Large intestine (tissue), 3 donors: ENCODE results near the gene TACC2. TPM values are rescaled to one million over a fixed set of nuclear protein-coding genes. Genes with fewer than 3 reads are reported as not detected.
"Not testable (repeated sequence)": the region's sequence is repeated elsewhere in the genome, so short reads cannot be mapped to it uniquely, and the experiment has no call there.

Experiments
- DNase-seq, 2 donors: peaks; one replicate each; pipeline versions ENCODE4 v3.0.0 to v3.0.0-alpha.2; 2013
- H3K27ac ChIP-seq: one replicate; pipeline ENCODE4 v1.5.1; 2013; ENCODE audit warnings: low read length
- H3K27me3 ChIP-seq: 2 replicates; pipeline ENCODE4 v1.6.1; 2013; ENCODE audit warnings: low read length; ENCODE audit not compliant: control insufficient read depth, insufficient read depth
- H3K36me3 ChIP-seq: 2 replicates; pipeline ENCODE4 v1.6.1; 2013; ENCODE audit warnings: low read length; ENCODE audit not compliant: control insufficient read depth, insufficient read depth
- H3K4me1 ChIP-seq: one replicate; pipeline ENCODE4 v1.6.1; 2013; ENCODE audit warnings: low read length; ENCODE audit not compliant: control insufficient read depth, insufficient read depth
- H3K4me3 ChIP-seq: one replicate; pipeline ENCODE4 v1.5.1; 2013; ENCODE audit warnings: low read length
- H3K9me3 ChIP-seq: one replicate; pipeline ENCODE4 v1.6.1; 2013; ENCODE audit warnings: mild to moderate bottlenecking, low read depth, low read length, moderate library complexity; ENCODE audit not compliant: control insufficient read depth
- WGBS: methylation state at CpG from one replicate; pipeline ENCODE4 v1.1.5; 2013; ENCODE audit warnings: low lambda C conversion rate; ENCODE audit not compliant: insufficient coverage; 5-methylcytosine and 5-hydroxymethylcytosine counted together
- polyA plus RNA-seq: library from polyadenylated mRNA; unstranded; fragments of 120-200 nt; gene quantifications from one replicate; pipeline ENCODE4 v1.2.1, GENCODE V29; 2013

The TACC2 gene
- polyA plus RNA-seq, 1 donor, result 85.5 TPM

DNA sequence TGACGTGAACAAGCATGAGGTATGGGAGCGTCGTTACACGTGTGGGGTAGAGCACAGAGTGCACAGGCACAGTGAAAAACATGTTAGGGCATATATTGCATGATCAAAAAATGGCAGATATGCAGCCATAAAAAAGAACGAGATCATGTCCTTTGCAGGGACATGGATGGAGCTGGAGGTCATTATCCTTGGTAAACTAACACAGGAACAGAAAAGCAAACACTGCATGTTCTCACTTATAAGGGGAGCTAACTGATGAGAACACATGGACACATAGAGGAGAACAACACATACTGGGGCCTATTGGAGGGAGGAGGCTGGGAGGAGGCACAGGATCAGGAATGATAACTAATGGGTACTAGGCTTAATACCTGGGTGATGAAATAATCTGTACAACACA, 66.3 kb downstream of the TACC2 start:
- 100% methylated on average over 4 of the region's 5 CpGs for WGBS
- H3K27me3 ChIP-seq, result no peaks in the 10 kb centered on the region

GRCh38 chr10:122056431-122057094, 67.6 kb downstream of the TACC2 start:
- Histone ChIP-seq H3K27me3 (no peaks in the 10 kb centered on the region), H3K4me3 (no peak overlapping the region), H3K4me1 (peaks cover 6% of the 10 kb centered on the region), H3K36me3 (peaks cover 8% of the 10 kb centered on the region), H3K27ac (no peak overlapping the region), H3K9me3 (no peaks in the 10 kb centered on the region)
- WGBS, result no CpG with 5 or more reads among the region's 8 CpGs
- peak in 1 of 2 donors; percentile 40 for DNase-seq

More for the DNA sequence above, 66.3 kb downstream of the TACC2 start:
- no peak for DNase-seq
- no peak overlapping the region for H3K4me3 ChIP-seq
- no peak overlapping the region for H3K27ac ChIP-seq
- peaks cover 8% of the 10 kb centered on the region for H3K36me3 ChIP-seq
- H3K4me1 ChIP-seq, result peaks cover 17% of the 10 kb centered on the region
- no peaks in the 10 kb centered on the region for H3K9me3 ChIP-seq

DNA sequence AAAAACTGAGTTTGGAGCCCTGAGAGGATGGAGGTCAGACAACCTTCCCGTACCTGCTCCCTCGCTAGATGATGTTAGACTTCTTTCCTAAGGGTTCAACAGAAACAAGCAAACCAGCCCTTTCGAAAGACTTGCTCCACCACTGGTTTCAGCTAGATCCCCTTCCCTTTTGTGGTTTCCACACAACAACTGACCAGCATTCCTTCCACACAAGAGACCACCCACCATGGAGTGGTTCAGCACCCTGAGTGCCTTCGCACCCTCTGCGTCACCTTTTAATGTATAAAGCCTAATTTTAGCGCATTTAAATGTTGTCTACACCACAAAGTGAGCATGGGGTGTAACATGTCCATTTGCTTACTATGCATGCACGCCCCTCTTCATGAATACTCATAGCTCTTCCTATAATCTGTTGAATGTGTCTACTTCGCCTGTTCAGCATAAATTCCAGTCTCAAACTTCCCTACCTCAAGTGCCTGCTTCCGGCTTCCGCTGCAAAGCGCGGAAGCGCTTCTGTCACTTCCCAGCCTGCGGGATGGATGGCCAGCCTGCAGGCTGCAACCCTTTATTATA, 69.0 kb downstream of the TACC2 start:
- H3K4me3 ChIP-seq, result no peak overlapping the region
- H3K4me1 ChIP-seq, result peaks cover 12% of the 10 kb centered on the region
- no peak overlapping the region for H3K27ac ChIP-seq
- H3K36me3 ChIP-seq, result peaks cover 8% of the 10 kb centered on the region
- WGBS, result no CpG with 5 or more reads among the region's 14 CpGs
- H3K9me3 ChIP-seq, result no peaks in the 10 kb centered on the region
- no peak for DNase-seq
- H3K27me3 ChIP-seq, result no peaks in the 10 kb centered on the region

DNA sequence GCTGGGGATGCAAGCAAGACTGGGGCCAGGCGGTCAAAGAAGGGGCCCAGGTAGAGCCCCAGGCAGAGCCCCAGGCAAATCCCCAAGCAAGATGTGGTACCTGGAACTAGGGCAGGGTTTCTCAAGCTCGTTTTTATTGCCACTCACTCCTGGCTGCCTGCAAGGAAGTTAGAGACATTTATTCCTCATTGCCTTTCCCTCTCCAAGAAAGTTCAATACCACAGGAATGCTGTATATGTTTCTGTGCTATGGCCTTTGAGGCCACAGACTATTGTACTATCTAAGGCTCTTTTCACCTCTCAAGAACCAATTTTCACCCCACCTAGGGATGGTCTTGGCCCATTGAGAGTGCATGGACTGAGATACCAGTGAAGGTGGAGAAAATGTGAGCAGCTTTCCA, 71.3 kb downstream of the TACC2 start:
- Histone ChIP-seq H3K9me3 (no peaks in the 10 kb centered on the region), H3K4me3 (no peak overlapping the region), H3K27ac (peak overlapping the region; percentile 23), H3K36me3 (peaks cover 4% of the 10 kb centered on the region), H3K27me3 (no peaks in the 10 kb centered on the region), H3K4me1 (peaks cover 11% of the 10 kb centered on the region)
- no CpG with 5 or more reads among the region's 2 CpGs for WGBS
- DNase-seq, result peak; percentile 22 to 52

GRCh38 chr10:122062831-122063674, 74.1 kb downstream of the TACC2 start:
- WGBS, result 0% methylated on average over 3 of the region's 13 CpGs
- Histone ChIP-seq H3K27ac (peak overlapping the region; percentile 88), H3K4me3 (no peak overlapping the region), H3K27me3 (no peaks in the 10 kb centered on the region), H3K9me3 (no peaks in the 10 kb centered on the region), H3K4me1 (peaks cover 8% of the 10 kb centered on the region), H3K36me3 (peaks cover under 1% of the 10 kb centered on the region)
- peak; percentile 93 to 97 for DNase-seq

GRCh38 chr10:122066337-122066939, 77.5 kb downstream of the TACC2 start:
- not testable (repeated sequence) for DNase-seq, H3K27me3 ChIP-seq, H3K36me3 ChIP-seq, H3K4me1 ChIP-seq, H3K4me3 ChIP-seq, H3K27ac ChIP-seq, H3K9me3 ChIP-seq
- no CpG with 5 or more reads among the region's 9 CpGs for WGBS

DNA sequence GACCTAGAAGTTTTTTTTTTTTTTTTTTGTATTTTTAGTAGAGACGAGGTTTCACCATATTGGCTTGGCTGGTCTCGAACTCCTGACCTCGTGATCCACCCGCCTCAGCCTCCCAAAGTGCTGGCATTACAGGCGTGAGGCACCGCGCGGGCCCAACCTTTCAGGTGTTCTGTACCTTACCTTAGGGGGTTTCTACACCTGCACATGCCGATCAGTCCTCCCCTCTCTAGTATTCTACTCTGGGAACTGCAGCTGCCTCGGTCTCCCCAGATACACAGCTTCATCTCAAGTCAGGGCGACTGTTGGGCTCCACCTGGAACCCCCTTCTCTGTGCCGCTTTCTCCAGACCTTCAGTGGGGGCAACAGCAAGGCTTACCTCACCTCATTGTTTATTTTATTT, 79.9 kb downstream of the TACC2 start:
- Histone ChIP-seq H3K27me3 (no peaks in the 10 kb centered on the region), H3K27ac (no peak overlapping the region), H3K4me1 (no peaks in the 10 kb centered on the region), H3K4me3 (no peak overlapping the region), H3K9me3 (no peaks in the 10 kb centered on the region), H3K36me3 (no peaks in the 10 kb centered on the region)
- WGBS, result no CpG with 5 or more reads among the region's 12 CpGs
- DNase-seq, result no peak

- Histone ChIP-seq H3K4me3 (no peak overlapping the region), H3K36me3 (no peaks in the 10 kb centered on the region), H3K4me1 (no peaks in the 10 kb centered on the region), H3K27me3 (no peaks in the 10 kb centered on the region), H3K27ac (no peak overlapping the region), H3K9me3 (no peaks in the 10 kb centered on the region)
- DNase-seq, result no peak
- no CpG with 5 or more reads among the region's 9 CpGs for WGBS
These were observed 83.5 kb downstream of the TACC2 start for GRCh38 chr10:122072491-122072890.

DNA sequence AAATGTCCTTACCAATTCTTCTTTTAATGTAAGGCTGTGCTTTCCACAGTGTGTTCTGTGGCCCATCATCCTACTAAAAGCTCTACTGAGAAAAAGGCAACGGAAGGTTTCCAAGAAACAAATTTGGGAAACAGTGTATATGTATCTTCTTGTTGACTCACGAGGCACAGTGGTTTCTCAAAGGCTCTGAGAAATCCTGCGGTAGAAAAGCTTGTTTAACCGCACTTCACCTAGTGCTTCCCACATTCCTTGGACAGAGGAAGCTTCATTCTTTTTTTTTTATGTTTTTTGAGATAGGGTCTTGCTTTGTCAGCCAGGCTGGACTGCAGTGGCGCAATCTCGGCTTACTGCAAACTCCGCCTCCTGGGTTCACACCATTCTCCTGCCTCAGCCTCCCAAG, 84.5 kb downstream of the TACC2 start:
- H3K36me3 ChIP-seq, result no peaks in the 10 kb centered on the region
- H3K4me1 ChIP-seq, result no peaks in the 10 kb centered on the region
- no peaks in the 10 kb centered on the region for H3K9me3 ChIP-seq
- H3K27ac ChIP-seq, result no peak overlapping the region
- no peak for DNase-seq
- no peak overlapping the region for H3K4me3 ChIP-seq
- no peaks in the 10 kb centered on the region for H3K27me3 ChIP-seq
- 100% methylated on average over 2 of the region's 7 CpGs for WGBS

- Histone ChIP-seq H3K4me3 (no peak overlapping the region), H3K27me3 (no peaks in the 10 kb centered on the region)
These were observed 86.2 kb downstream of the TACC2 start for GRCh38 chr10:122075171-122075570.

More at GRCh38 chr10:122075171-122075570, 86.2 kb downstream of the TACC2 start:
- Histone ChIP-seq H3K9me3 (no peaks in the 10 kb centered on the region), H3K4me1 (no peaks in the 10 kb centered on the region), H3K27ac (no peak overlapping the region), H3K36me3 (no peaks in the 10 kb centered on the region)
- DNase-seq, result no peak
- WGBS, result no CpG with 5 or more reads among the region's 9 CpGs
